GM23248 (cell line): ENCODE measurements around the gene RP9.

Source experiments
- EZH2 ChIP-seq: fragments of 200-600 bp; sonication (generic); IDR thresholded peaks from 2 replicates; pipeline ENCODE4 v1.6.1; 2018; ENCODE audit warnings: antibody characterized with exemption, mild to moderate bottlenecking; ENCODE audit not compliant: insufficient read depth, poor library complexity, severe bottlenecking
- EZH2phosphoT487 ChIP-seq: fragments of 200-600 bp; sonication (generic); IDR thresholded peaks from 2 replicates; pipeline ENCODE4 v1.6.1; 2018; ENCODE audit warnings: antibody characterized with exemption, moderate library complexity, mild to moderate bottlenecking, low read depth; ENCODE audit not compliant: insufficient read depth

- TF ChIP-seq EZH2phosphoT487 (no peak), EZH2 (no peak)
These were observed 38.4 kb downstream of the RP9 start for GRCh38 chr7:33070831-33071230.
